ENCODE results near the gene FHL2.
"Not testable (repeated sequence)": the region's sequence is repeated elsewhere in the genome, so short reads cannot be mapped to it uniquely, and the experiment has no call there.

DNA sequence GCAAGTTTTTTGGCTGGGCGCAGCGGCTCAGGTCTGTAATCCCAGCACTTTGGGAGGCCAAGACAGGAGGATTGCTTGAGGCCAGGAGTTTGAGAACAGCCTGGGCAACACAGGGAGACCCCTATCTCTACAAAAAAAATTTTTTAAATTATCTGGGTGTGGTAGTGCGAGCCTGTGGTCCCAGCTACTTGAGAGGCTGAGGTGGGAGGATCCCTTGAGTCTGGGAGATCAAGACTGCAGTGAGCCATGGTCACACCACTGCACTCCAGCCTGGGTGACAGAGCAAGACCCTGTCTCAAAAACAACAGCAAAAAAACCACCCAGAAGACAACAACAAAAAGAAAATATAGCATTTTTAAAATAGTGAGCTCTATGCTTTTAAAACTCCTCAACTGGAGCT, 71.6 kb downstream of the FHL2 start:
- TF ChIP-seq, protein P1, sequence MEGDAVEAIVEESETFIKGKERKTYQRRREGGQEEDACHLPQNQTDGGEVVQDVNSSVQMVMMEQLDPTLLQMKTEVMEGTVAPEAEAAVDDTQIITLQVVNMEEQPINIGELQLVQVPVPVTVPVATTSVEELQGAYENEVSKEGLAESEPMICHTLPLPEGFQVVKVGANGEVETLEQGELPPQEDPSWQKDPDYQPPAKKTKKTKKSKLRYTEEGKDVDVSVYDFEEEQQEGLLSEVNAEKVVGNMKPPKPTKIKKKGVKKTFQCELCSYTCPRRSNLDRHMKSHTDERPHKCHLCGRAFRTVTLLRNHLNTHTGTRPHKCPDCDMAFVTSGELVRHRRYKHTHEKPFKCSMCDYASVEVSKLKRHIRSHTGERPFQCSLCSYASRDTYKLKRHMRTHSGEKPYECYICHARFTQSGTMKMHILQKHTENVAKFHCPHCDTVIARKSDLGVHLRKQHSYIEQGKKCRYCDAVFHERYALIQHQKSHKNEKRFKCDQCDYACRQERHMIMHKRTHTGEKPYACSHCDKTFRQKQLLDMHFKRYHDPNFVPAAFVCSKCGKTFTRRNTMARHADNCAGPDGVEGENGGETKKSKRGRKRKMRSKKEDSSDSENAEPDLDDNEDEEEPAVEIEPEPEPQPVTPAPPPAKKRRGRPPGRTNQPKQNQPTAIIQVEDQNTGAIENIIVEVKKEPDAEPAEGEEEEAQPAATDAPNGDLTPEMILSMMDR (conservative IDR thresholded peaks at IDR 0.05): not testable (repeated sequence)
- not testable (repeated sequence) for TF ChIP-seq EZH2 (IDR thresholded peaks at IDR 0.05; ENCODE audit: low read depth)
